Activated T-cell treated with anti-CD3 and anti-CD28 coated beads, Interleukin-2, amount 50 U/mL, for 1 hour (primary cell): ENCODE data around the gene MYMK.
A peak's percentile ranks its signal among the peaks of the same experiment; 100 is the strongest.

Experiments used
- DNase-seq: peaks from one replicate; pipeline ENCODE4 v3.0.0-alpha.2; 2020

MYMK gene

GRCh38 chr9:133516256-133516960 lies 8.4 kb downstream of the MYMK start:
- no peak for DNase-seq

- no peak for DNase-seq
These were observed 9.0 kb downstream of the MYMK start for GRCh38 chr9:133515615-133516255.

- no peak for DNase-seq
These were observed 9.5 kb downstream of the MYMK start for GRCh38 chr9:133515240-133515610.

- DNase-seq = no peak
These were observed 10.1 kb downstream of the MYMK start for GRCh38 chr9:133514460-133515239.

- DNase-seq = no peak
These were observed 11.3 kb downstream of the MYMK start for GRCh38 chr9:133513214-133514100.

GRCh38 chr9:133512253-133513213 lies 12.2 kb downstream of the MYMK start:
- DNase-seq = no peak

- DNase-seq = no peak
These were observed 13.2 kb downstream of the MYMK start for GRCh38 chr9:133511607-133512006.

GRCh38 chr9:133510926-133511505 lies 13.7 kb downstream of the MYMK start:
- DNase-seq = no peak

GRCh38 chr9:133509179-133510083 lies 15.3 kb downstream of the MYMK start:
- peak; percentile 33 for DNase-seq

GRCh38 chr9:133508046-133508445 lies 16.7 kb downstream of the MYMK start:
- DNase-seq = no peak

- no peak for DNase-seq
These were observed 17.4 kb downstream of the MYMK start for GRCh38 chr9:133507246-133507965.

- no peak for DNase-seq
These were observed 18.1 kb downstream of the MYMK start for GRCh38 chr9:133506653-133507038.

GRCh38 chr9:133505901-133506652 lies 18.7 kb downstream of the MYMK start:
- no peak for DNase-seq

- no peak for DNase-seq
These were observed 19.5 kb downstream of the MYMK start for GRCh38 chr9:133505186-133505830.

GRCh38 chr9:133502112-133502511 lies 22.6 kb downstream of the MYMK start:
- DNase-seq = no peak

- no peak for DNase-seq
These were observed 24.9 kb downstream of the MYMK start for GRCh38 chr9:133499892-133500270.

GRCh38 chr9:133499132-133499891 lies 25.4 kb downstream of the MYMK start:
- DNase-seq = no peak
